ENCODE results near the gene OSBPL1A. TPM values are rescaled to one million over a fixed set of nuclear protein-coding genes. Genes with fewer than 3 reads are reported as not detected.

The OSBPL1A gene
- total RNA-seq, 1 experiment from 2014 or later: 53.1 TPM

DNA sequence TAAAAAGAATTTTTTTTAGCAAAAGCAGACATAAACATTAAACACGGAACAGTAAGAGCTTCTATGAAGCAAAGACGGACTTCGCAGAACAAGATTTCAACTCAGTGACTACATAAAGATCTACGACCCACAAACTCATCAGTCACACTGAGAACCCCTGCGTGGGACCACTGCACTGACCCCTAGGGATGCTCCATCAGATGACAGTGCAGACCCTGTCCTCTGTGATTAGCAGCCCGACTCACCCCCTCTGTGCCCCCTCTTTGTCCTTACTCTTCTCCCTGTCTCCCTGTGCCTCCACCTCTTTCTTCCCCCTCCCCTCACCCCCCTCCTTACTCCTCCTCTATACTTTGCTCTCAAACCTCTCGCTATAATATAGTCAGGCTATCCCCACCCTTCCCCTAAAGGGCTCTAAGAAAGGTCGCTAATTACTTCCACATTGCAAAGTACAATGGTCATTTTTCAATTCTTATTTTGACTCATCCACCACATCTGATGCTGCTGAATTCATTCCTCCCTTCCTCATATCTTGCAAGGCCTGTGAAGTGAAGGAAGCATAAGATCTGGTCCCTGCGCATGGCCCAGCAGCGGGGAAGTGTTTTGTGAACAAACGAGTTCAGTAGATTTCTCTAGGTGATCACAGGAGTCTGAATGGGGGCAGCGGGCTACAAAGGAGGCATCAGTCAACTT lies 169.5 kb downstream of the OSBPL1A start:
- no peak for DNase-seq (ENCODE audit: low spot score)
- Mint-ChIP-seq H3K9me3 (no peaks in the 10 kb centered on the region), H3K27ac (no peak overlapping the region; the same call in 1 of the 2 replicates), H3K4me1 (peaks cover 41% of the 10 kb centered on the region), H3K36me3 (peaks cover 11% of the 10 kb centered on the region; the same call in 1 of the 2 replicates), H3K27me3 (ENCODE audit: low read depth) (no peaks in the 10 kb centered on the region), H3K4me3 (no peak overlapping the region)
- ChIA-PET POLR2A (no interaction called here), CTCF (no interaction called here)
- ATAC-seq: peak; percentile 51; the same call in 1 of the 2 replicates
- TF ChIP-seq, protein P1, sequence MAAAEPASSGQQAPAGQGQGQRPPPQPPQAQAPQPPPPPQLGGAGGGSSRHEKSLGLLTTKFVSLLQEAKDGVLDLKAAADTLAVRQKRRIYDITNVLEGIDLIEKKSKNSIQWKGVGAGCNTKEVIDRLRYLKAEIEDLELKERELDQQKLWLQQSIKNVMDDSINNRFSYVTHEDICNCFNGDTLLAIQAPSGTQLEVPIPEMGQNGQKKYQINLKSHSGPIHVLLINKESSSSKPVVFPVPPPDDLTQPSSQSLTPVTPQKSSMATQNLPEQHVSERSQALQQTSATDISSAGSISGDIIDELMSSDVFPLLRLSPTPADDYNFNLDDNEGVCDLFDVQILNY (CRISPR knock-in tag; IDR thresholded peaks at IDR 0.05): no peak
- TF ChIP-seq SOX15 (CRISPR knock-in tag; IDR thresholded peaks at IDR 0.05): no peak
- TF ChIP-seq RELA (CRISPR knock-in tag; IDR thresholded peaks at IDR 0.05; ENCODE audit: borderline replicate concordance): no peak
- TF ChIP-seq TEAD4 (CRISPR knock-in tag; IDR thresholded peaks at IDR 0.05): no peak
- no peak for TF ChIP-seq FOXJ3 (CRISPR knock-in tag; IDR thresholded peaks at IDR 0.05; ENCODE audit: borderline replicate concordance)
- TF ChIP-seq, protein P2, sequence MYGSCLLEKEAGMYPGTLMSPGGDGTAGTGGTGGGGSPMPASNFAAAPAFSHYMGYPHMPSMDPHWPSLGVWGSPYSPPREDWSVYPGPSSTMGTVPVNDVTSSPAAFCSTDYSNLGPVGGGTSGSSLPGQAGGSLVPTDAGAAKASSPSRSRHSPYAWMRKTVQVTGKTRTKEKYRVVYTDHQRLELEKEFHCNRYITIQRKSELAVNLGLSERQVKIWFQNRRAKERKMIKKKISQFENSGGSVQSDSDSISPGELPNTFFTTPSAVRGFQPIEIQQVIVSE (CRISPR knock-in tag; IDR thresholded peaks at IDR 0.05; ENCODE audit: borderline replicate concordance): no peak
- no peak for TF ChIP-seq ETV6 (CRISPR knock-in tag; IDR thresholded peaks at IDR 0.05)
- TF ChIP-seq, protein P3, sequence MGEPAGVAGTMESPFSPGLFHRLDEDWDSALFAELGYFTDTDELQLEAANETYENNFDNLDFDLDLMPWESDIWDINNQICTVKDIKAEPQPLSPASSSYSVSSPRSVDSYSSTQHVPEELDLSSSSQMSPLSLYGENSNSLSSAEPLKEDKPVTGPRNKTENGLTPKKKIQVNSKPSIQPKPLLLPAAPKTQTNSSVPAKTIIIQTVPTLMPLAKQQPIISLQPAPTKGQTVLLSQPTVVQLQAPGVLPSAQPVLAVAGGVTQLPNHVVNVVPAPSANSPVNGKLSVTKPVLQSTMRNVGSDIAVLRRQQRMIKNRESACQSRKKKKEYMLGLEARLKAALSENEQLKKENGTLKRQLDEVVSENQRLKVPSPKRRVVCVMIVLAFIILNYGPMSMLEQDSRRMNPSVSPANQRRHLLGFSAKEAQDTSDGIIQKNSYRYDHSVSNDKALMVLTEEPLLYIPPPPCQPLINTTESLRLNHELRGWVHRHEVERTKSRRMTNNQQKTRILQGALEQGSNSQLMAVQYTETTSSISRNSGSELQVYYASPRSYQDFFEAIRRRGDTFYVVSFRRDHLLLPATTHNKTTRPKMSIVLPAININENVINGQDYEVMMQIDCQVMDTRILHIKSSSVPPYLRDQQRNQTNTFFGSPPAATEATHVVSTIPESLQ (CRISPR knock-in tag; IDR thresholded peaks at IDR 0.05): no peak
- no peak for TF ChIP-seq TEAD1 (CRISPR knock-in tag; IDR thresholded peaks at IDR 0.05)
- TF ChIP-seq, protein P4, sequence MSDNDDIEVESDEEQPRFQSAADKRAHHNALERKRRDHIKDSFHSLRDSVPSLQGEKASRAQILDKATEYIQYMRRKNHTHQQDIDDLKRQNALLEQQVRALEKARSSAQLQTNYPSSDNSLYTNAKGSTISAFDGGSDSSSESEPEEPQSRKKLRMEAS (CRISPR knock-in tag; IDR thresholded peaks at IDR 0.05): no peak
- no peak for TF ChIP-seq ESRRA (CRISPR knock-in tag; IDR thresholded peaks at IDR 0.05; ENCODE audit: borderline replicate concordance)
- TF ChIP-seq, protein P5, sequence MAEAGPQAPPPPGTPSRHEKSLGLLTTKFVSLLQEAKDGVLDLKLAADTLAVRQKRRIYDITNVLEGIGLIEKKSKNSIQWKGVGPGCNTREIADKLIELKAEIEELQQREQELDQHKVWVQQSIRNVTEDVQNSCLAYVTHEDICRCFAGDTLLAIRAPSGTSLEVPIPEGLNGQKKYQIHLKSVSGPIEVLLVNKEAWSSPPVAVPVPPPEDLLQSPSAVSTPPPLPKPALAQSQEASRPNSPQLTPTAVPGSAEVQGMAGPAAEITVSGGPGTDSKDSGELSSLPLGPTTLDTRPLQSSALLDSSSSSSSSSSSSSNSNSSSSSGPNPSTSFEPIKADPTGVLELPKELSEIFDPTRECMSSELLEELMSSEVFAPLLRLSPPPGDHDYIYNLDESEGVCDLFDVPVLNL (CRISPR knock-in tag; IDR thresholded peaks at IDR 0.05; ENCODE audit: borderline replicate concordance, low read depth): no peak
- TF ChIP-seq MYBL2 (CRISPR knock-in tag; IDR thresholded peaks at IDR 0.05): no peak
- TF ChIP-seq SP1 (CRISPR knock-in tag; conservative IDR thresholded peaks at IDR 0.05): no peak
- TF ChIP-seq, protein P6, sequence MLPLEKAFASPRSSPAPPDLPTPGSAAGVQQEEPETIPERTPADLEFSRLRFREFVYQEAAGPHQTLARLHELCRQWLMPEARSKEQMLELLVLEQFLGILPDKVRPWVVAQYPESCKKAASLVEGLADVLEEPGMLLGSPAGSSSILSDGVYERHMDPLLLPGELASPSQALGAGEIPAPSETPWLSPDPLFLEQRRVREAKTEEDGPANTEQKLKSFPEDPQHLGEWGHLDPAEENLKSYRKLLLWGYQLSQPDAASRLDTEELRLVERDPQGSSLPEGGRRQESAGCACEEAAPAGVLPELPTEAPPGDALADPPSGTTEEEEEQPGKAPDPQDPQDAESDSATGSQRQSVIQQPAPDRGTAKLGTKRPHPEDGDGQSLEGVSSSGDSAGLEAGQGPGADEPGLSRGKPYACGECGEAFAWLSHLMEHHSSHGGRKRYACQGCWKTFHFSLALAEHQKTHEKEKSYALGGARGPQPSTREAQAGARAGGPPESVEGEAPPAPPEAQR (CRISPR knock-in tag; IDR thresholded peaks at IDR 0.05): no peak
- no peak for TF ChIP-seq ZNF263 (CRISPR knock-in tag; IDR thresholded peaks at IDR 0.05; ENCODE audit: low read depth)
- no peak for TF ChIP-seq ATF1 (CRISPR knock-in tag; IDR thresholded peaks at IDR 0.05)
- TF ChIP-seq, protein P7, sequence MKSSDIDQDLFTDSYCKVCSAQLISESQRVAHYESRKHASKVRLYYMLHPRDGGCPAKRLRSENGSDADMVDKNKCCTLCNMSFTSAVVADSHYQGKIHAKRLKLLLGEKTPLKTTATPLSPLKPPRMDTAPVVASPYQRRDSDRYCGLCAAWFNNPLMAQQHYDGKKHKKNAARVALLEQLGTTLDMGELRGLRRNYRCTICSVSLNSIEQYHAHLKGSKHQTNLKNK (CRISPR knock-in tag; IDR thresholded peaks at IDR 0.05): no peak

DNA sequence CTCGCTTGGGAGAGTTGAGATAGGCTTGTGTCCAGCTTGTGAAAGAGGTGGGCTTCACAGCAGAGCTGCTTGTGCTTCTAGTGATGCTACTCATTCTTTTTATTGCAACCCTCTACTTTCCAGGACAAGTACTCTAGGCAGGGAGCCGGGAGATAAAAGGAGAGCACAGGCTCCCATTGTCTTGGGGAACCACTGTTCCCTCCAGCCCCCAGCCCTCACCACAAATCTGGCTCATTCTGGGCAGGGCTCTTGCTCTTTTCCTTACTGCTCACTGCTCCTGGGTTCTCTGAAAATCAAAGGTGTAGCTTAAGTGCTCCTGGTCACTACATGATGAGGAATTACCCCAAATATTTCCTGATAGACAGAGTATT lies 177.3 kb downstream of the OSBPL1A start:
- CTCF ChIA-PET: interaction anchor here (0.6 to 1.3 kb wide), 2 partner anchors 44 to 48 kb away, joined by 3 read pairs; no protein-coding TSS in a partner anchor

More for the DNA sequence above, 177.3 kb downstream of the OSBPL1A start:
- TF ChIP-seq, protein P8, sequence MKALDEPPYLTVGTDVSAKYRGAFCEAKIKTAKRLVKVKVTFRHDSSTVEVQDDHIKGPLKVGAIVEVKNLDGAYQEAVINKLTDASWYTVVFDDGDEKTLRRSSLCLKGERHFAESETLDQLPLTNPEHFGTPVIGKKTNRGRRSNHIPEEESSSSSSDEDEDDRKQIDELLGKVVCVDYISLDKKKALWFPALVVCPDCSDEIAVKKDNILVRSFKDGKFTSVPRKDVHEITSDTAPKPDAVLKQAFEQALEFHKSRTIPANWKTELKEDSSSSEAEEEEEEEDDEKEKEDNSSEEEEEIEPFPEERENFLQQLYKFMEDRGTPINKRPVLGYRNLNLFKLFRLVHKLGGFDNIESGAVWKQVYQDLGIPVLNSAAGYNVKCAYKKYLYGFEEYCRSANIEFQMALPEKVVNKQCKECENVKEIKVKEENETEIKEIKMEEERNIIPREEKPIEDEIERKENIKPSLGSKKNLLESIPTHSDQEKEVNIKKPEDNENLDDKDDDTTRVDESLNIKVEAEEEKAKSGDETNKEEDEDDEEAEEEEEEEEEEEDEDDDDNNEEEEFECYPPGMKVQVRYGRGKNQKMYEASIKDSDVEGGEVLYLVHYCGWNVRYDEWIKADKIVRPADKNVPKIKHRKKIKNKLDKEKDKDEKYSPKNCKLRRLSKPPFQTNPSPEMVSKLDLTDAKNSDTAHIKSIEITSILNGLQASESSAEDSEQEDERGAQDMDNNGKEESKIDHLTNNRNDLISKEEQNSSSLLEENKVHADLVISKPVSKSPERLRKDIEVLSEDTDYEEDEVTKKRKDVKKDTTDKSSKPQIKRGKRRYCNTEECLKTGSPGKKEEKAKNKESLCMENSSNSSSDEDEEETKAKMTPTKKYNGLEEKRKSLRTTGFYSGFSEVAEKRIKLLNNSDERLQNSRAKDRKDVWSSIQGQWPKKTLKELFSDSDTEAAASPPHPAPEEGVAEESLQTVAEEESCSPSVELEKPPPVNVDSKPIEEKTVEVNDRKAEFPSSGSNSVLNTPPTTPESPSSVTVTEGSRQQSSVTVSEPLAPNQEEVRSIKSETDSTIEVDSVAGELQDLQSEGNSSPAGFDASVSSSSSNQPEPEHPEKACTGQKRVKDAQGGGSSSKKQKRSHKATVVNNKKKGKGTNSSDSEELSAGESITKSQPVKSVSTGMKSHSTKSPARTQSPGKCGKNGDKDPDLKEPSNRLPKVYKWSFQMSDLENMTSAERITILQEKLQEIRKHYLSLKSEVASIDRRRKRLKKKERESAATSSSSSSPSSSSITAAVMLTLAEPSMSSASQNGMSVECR (CRISPR knock-in tag; IDR thresholded peaks at IDR 0.05; ENCODE audit: borderline replicate concordance): no peak
- no peak overlapping the region for H3K4me3 Mint-ChIP-seq
- H3K27ac Mint-ChIP-seq: peak overlapping the region; percentile 39; the same call in 1 of the 2 replicates
- H3K36me3 Mint-ChIP-seq: 0 out of 2 replicates have a peak, but pooled peaks cover 3% of the 10 kb centered on the region
- peaks cover 21% of the 10 kb centered on the region for H3K4me1 Mint-ChIP-seq
- no peaks in the 10 kb centered on the region for H3K9me3 Mint-ChIP-seq
- H3K27me3 Mint-ChIP-seq (ENCODE audit: low read depth): no peaks in the 10 kb centered on the region
- ATAC-seq: peak; percentile 82
- no peak for DNase-seq (ENCODE audit: low spot score)
- POLR2A ChIA-PET: interaction anchor here (0.7 kb wide), 1 partner anchor 44 kb away, joined by 3 read pairs; no protein-coding TSS in a partner anchor

All from WTC11 (cell line).